Measurements from ENCODE around the gene PRDX6. TPM values are rescaled to one million over a fixed set of nuclear protein-coding genes. Genes with fewer than 3 reads are reported as not detected.
A peak's percentile ranks its signal among the peaks of the same experiment; 100 is the strongest.

PRDX6 gene
- total RNA-seq, 1 donor from 2014 or later, result 201 TPM

DNA sequence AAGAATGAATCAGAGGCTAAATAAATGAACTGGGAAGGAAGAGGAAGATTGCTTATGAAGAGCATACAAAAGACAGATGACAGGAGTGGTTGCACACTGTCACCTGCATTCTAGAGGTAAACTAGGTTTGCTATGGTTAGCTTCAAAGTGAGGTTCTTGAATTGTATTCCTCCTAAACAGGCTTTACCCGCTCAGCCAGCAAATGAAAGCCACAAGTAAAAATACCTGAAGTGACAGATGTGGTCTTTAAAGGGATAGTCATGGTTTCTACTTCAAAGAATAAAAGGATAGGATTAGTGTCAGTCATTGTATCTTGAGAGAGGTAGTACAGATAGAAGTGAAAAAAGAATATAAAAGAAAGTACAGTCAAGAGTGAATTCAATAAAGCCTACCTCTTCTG, 32.4 kb upstream of the PRDX6 start:
- intact Hi-C loops (cut with DNase I), result no loop called here
- H3K27ac ChIP-seq, result no peak overlapping the region
- no peaks in the 10 kb centered on the region for H3K27me3 ChIP-seq
- DNase-seq (no peak), ATAC-seq (no peak)
- H3K4me3 ChIP-seq, result no peak overlapping the region
- H3K9me3 ChIP-seq, result no peaks in the 10 kb centered on the region
- peaks cover 4% of the 10 kb centered on the region for H3K4me1 ChIP-seq
- no peaks in the 10 kb centered on the region for H3K36me3 ChIP-seq
- TF ChIP-seq, protein P1, sequence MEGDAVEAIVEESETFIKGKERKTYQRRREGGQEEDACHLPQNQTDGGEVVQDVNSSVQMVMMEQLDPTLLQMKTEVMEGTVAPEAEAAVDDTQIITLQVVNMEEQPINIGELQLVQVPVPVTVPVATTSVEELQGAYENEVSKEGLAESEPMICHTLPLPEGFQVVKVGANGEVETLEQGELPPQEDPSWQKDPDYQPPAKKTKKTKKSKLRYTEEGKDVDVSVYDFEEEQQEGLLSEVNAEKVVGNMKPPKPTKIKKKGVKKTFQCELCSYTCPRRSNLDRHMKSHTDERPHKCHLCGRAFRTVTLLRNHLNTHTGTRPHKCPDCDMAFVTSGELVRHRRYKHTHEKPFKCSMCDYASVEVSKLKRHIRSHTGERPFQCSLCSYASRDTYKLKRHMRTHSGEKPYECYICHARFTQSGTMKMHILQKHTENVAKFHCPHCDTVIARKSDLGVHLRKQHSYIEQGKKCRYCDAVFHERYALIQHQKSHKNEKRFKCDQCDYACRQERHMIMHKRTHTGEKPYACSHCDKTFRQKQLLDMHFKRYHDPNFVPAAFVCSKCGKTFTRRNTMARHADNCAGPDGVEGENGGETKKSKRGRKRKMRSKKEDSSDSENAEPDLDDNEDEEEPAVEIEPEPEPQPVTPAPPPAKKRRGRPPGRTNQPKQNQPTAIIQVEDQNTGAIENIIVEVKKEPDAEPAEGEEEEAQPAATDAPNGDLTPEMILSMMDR (IDR thresholded peaks at IDR 0.05), result no peak

DNA sequence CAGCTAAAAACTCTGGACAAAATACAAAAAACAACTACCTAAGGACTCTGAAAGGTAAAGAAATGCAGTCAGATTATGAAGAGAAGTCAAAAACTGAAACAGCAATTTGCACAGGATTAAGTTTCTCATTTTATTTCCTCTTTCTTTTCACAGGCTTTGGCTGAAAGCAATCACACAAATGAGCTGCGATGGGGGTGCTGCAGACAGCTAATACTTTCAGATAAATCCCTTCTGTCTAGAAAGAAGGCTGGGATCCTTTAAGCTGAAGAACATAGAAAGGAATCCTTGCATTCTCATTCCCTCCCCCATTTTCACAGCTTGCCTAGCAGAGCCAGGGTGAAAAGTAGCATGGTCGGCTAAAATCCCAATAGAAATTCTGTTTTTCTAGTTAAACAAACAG, 32.0 kb upstream of the PRDX6 start:
- H3K4me1 ChIP-seq, result peaks cover 4% of the 10 kb centered on the region
- no peaks in the 10 kb centered on the region for H3K36me3 ChIP-seq
- intact Hi-C loops (cut with DNase I), result no loop called here
- no peak overlapping the region for H3K4me3 ChIP-seq
- H3K27me3 ChIP-seq, result no peaks in the 10 kb centered on the region
- TF ChIP-seq, protein P1 (IDR thresholded peaks at IDR 0.05), result no peak
- H3K27ac ChIP-seq, result no peak overlapping the region
- H3K9me3 ChIP-seq, result no peaks in the 10 kb centered on the region
- no peak for DNase-seq
- no peak for ATAC-seq

DNA sequence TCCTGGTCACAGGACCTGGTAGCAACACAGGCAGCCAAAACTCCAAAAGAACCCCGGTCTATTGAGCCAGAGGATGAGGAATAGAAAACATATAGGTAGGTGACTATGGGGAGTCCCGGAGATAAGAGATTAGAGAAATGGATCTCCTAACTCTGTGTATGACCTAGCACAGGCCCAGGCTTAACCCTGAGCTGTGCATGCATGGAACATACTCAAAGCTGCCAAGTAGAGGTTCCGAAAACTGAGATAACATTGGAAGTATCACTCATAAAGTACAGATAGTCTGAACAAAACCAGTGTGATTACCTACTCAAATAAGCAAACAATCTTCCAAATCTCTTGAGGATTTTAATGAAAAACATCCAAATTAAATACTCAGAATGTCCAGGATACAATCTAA, 31.5 kb upstream of the PRDX6 start:
- no peak overlapping the region for H3K27ac ChIP-seq
- no peak for DNase-seq
- H3K9me3 ChIP-seq, result no peaks in the 10 kb centered on the region
- no peak overlapping the region for H3K4me3 ChIP-seq
- intact Hi-C loops (cut with DNase I), result no loop called here
- H3K36me3 ChIP-seq, result no peaks in the 10 kb centered on the region
- TF ChIP-seq, protein P1 (IDR thresholded peaks at IDR 0.05), result no peak
- H3K27me3 ChIP-seq, result no peaks in the 10 kb centered on the region
- peaks cover 4% of the 10 kb centered on the region for H3K4me1 ChIP-seq
- no peak for ATAC-seq

DNA sequence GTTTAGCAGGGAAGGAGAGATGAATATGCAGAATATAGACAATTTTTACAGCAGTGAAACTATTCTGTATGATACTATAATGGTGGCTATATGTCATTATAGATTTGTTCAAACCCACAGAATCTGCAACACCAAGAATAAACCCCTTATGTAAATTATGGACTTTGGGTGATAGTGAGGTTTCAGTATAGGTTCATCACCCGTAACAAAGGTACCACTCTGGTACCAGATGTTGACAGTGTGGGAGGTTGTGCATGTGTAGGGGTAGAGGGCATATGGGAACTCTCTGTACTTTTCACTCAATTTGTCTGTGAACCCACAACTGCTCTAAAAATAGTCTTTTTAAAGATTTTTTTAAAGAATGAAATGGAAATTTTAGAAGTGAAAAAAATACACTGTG, 29.9 kb upstream of the PRDX6 start:
- Histone ChIP-seq H3K4me3 (no peak overlapping the region), H3K27ac (no peak overlapping the region), H3K27me3 (no peaks in the 10 kb centered on the region), H3K36me3 (no peaks in the 10 kb centered on the region), H3K9me3 (no peaks in the 10 kb centered on the region), H3K4me1 (peaks cover 4% of the 10 kb centered on the region)
- ATAC-seq (no peak), DNase-seq (no peak)
- intact Hi-C loops (cut with DNase I), result no loop called here
- TF ChIP-seq, protein P1 (IDR thresholded peaks at IDR 0.05), result no peak

DNA sequence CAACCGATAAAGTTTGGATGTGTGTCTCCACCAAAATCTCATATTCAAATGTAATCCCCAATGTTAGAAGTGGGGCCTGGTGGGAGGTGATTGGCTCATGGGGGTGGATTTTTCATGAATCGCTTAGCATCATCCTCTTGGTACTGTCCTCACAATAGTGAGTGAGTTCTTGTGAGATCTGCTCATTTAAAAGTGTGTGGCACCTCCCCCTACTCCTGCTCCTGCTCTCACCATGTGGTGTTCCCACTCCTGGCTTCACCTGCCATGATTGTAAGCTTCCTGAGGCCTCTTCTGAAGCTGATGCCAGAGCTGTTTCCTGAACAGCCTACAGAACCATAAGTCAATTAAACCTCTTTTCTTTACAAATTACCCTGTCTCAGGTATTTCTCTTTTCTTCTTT, 28.2 kb upstream of the PRDX6 start:
- Histone ChIP-seq H3K36me3 (no peaks in the 10 kb centered on the region), H3K4me1 (no peaks in the 10 kb centered on the region), H3K27me3 (no peaks in the 10 kb centered on the region), H3K27ac (no peak overlapping the region), H3K4me3 (no peak overlapping the region), H3K9me3 (no peaks in the 10 kb centered on the region)
- TF ChIP-seq, protein P1 (IDR thresholded peaks at IDR 0.05), result no peak
- intact Hi-C loops (cut with DNase I), result no loop called here
- ATAC-seq (no peak), DNase-seq (no peak)

DNA sequence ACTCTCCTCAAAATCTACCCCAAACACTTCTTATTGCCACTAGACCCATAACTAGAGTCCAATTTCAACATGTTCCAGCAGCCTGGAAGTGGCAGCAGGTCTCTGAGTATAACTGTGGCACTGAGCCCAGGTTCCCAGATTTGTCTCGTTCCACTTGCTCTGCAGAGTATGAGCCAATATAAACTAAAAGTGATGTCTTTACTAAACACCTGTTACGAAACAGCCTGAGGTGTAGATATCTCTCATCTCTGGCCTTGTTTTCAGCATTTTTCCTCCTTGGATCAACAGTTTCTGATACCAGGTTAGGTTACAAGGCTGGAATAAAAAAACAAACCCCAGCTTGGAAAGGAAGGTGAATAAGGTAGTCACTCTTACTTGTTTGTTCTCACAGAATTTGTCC, 25.2 kb upstream of the PRDX6 start:
- ATAC-seq (peak; percentile 88), DNase-seq (no peak)
- Histone ChIP-seq H3K4me3 (no peak overlapping the region), H3K36me3 (no peaks in the 10 kb centered on the region), H3K4me1 (no peaks in the 10 kb centered on the region), H3K9me3 (no peaks in the 10 kb centered on the region), H3K27ac (peak overlapping the region; percentile 34), H3K27me3 (no peaks in the 10 kb centered on the region)
- TF ChIP-seq, protein P1 (IDR thresholded peaks at IDR 0.05), result no peak
- intact Hi-C loops (cut with DNase I), result no loop called here
